Superior temporal gyrus (tissue), 1 donor: ENCODE results near the gene DAB2IP.
"Not testable (repeated sequence)": the region's sequence is repeated elsewhere in the genome, so short reads cannot be mapped to it uniquely, and the experiment has no call there.

ENCODE experiments used
- DNase-seq: peaks from one replicate; pipeline ENCODE4 v3.0.0-alpha.2; 2016; ENCODE audit errors: extremely low spot score

The DAB2IP gene

DNA sequence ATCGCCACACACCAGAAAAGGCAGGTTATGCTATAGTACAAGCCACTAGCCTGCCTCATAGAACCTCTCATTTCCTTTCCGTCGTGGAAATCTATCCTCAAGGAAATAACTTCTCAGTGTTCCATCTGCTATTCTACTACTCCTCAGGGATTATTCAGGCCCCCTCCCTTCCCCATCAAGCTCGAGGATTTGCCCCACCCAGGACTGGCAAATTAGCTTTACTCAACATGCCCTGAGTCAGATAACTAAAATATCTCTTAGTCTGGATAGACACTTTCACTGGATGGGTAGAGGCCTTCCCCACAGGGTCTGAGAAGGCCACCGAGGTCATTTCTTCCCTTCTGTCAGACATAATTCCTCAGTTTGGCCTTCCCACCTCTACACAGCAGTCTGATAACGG, 142.9 kb downstream of the DAB2IP start:
- DNase-seq, result not testable (repeated sequence)

DNA sequence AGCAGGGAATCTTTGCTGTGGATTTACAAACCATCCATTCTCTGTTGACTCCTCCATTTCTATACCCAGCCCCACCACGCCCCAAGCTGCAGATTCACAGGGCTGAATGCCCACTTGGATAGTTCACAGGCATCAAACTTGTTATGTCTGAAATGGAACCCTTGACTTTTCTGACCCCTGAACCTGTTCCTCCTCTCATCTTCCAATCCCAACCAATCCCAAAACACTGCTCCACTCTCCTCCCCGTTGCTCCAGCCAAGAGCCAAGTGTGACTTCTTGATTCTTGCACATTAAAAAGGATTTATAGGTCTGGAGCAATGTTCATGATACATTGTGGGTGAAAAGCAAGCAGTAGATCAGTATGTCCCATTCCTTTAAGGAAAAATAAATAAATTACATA, 145.6 kb downstream of the DAB2IP start:
- no peak for DNase-seq

DNA sequence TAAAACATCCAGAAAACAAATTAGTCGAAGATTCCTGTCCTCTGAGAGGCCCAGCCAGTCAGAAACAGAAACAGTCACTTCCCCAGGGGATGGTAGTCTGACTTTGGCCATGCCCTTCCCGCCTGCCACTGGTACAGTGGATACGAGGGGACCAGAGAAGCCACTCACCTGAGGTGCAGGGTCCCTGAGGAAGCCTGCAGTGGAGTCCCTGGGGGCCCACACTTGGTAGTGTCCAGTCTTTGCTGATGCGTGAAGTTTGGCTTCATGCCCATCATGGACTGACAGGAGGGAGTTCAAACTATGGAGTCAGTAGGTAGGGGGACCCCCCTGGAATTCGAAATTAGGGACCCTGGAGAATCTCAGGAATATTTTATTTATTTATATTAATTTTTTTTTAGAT, 147.5 kb downstream of the DAB2IP start:
- no peak for DNase-seq

DNA sequence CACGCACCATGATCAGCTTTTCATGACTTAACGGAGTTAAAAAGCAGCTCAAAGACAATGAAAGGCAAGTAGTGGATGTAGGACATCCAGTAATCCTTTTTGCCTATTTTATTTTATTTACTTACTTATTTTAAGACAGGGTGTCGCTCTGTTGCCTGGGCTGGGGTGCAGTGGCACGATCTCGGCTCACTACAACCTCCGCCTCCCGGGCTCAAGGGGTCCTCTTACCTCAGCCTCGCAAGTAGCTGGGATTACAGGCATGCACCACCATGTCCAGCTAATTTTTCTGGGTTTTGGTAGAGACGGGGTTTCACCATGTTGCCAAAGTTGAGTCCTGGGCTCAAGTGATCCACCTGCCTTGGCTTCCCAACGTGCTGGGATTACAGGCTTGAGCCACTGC, 148.9 kb downstream of the DAB2IP start:
- DNase-seq, result no peak

DNA sequence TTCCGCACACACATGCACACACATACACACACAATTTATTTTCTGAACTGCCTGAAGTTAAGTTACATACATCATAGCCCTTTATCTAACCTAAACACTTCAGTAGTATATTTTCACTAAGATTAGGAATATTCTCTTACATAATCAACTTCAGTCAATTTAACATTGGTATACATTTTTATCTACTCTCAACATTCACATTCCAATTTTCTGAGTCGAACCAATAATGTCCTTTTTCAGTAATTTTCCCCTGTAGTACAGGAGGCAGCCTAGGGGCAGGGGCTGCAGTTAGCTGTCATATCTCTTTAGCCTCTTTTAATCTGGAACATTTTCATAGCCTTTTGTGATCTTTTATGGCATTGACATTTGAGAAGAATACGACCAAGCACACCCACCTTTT, 150.1 kb downstream of the DAB2IP start:
- DNase-seq, result no peak

- no peak for DNase-seq
These were observed 151.3 kb downstream of the DAB2IP start for GRCh38 chr9:121802753-121803152.

DNA sequence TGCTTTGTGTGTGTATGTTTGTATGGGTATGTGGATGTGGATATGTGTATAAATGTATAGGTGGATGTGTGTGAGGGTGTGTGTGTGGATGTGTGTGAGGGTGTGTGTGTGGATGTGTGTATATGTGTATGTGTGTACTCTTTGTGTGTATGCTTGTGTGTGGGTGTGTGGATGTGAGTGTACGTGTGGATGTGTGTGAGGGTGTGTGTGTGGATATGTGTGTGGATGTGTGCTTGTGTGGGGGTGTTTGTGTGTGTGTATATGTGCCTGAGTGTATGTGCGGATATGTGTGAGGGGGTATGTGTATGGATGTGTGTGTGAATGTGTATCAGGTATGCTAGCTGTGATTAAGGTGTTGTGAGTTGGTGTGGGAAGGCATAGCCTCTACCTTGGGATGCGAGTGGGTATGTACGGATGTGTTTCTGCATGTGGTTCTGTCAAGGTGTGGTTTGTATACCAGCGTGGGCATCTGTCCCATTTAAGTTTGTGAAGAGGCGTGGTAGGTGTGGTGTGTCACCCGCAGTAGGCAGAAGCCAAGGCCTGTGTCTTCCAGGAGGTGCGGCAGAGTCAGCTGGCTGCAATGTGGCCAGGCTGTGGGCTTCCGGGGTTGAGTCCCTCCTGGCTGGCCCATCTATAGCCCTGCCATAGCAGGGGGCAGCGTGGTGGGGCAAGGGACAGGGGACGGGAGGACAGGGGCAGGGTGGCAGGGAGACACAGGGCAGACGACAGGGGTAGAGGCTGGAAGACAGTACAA, 155.8 kb downstream of the DAB2IP start:
- DNase-seq, result no peak

DNA sequence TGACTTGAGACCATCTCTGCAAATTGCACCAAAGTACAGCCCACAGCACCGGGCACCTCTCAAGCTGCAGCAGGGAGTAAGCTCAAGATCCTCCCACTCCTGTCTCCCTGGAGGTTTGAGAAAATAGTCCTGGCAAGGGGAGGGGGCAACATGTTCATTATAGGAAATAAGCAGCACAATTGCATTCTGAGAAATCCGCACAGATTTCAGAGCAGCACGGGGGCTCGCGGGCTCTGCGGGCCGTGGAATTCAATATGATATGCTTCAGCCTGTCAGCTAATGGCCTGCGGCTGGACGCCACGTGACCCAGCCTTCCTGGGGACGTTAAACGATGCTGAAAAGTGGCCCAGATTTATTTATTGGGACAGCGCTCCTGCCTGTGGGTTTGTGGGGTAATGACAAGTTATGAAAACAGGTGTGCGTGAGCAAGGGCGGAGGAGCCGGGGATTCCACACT, 156.4 kb downstream of the DAB2IP start:
- DNase-seq, result no peak

DNA sequence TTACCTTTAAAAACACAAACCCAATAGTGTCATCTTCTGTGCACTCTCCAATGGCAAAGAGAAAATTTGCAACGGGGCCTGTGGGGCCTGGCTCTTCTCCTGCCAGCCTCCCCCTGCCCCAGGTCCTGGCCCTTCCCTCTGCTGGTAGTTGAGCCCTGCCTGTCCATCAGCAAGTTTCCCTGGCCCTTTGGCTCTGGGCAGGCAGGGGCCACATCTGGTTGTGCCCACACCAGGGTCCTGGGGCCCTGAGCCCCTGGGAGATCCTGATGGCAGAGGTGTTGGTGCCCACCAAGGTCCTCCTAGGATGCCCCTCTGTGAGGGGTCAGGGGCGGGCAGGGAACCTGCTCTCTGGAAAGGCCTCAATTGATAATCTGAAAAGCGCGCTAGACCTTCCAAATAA, 157.3 kb downstream of the DAB2IP start:
- DNase-seq, result no peak

DNA sequence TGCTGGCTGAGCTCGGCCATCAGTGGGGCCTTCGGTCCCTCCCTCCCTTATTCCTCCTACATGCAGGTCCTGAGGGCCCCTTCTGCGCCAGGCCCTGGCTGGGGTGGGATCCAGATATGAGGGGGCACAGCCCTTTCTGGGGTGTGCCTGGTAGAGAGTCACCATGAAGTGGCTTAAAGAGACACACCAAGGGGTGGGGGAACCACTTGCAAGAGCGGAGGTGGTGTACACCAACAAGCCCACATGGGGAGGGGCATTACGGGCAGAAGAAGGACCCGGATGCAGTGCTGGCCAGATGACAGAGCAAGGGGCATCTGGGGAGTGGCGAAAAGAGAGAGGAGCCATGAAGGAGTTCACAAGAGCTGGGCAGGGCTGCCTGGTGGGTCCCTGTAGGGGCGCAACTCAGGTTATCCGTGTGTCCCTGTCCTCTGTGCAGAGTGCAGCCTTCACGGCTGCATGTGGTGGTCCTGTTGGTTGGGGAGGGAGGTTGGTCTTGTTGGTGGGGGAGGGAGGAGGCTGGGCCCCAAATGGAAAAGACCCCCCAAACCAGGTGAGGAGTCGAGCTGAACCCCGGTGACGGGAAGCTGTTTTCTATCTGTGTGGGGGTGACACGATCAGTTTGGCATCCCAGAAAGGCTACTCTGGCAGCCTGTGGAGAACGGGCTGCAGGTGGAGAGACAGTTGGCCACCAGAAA, 158.1 kb downstream of the DAB2IP start:
- no peak for DNase-seq

DNA sequence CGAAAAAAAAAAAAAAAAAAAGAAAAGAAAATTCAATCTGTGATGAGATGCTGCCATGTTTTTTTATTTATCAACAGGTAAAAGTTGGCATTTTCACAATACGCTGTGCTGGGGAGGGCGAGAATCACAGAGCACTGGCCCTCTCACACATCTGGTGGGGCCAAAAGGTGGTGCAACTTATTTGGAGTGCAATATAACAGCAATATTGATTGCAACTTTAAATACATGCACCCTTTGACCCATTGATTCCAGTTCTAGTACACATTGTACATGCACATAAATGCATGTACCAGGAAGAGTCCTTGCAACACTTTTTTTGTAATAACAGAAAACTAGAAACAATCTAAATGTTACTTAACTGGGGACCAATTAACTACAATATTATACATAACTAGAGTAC, 159.1 kb downstream of the DAB2IP start:
- no peak for DNase-seq

DNA sequence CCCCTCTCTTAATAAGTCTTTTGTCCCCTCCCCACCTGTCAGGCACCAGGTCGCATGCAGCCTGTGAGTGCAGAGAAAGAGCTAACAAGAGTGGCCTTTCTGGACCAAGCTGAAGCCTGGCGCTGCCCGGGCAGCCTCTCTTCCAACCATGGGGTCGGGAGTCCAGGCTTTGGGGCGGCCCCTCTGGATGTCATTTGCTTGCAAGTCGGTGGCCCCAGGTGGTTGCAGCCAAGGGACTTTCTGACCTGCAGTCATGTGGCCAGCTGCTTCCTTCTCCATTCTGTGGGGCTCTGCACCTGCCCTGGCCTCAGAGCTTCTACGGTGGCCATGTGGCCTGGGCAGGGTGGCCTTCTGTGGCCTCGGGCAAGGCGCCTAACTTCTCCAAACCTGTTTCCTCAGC, 159.7 kb downstream of the DAB2IP start:
- DNase-seq, result no peak

GRCh38 chr9:121811751-121812150, 160.3 kb downstream of the DAB2IP start:
- DNase-seq, result no peak

GRCh38 chr9:121812159-121812735, 160.8 kb downstream of the DAB2IP start:
- DNase-seq, result no peak

DNA sequence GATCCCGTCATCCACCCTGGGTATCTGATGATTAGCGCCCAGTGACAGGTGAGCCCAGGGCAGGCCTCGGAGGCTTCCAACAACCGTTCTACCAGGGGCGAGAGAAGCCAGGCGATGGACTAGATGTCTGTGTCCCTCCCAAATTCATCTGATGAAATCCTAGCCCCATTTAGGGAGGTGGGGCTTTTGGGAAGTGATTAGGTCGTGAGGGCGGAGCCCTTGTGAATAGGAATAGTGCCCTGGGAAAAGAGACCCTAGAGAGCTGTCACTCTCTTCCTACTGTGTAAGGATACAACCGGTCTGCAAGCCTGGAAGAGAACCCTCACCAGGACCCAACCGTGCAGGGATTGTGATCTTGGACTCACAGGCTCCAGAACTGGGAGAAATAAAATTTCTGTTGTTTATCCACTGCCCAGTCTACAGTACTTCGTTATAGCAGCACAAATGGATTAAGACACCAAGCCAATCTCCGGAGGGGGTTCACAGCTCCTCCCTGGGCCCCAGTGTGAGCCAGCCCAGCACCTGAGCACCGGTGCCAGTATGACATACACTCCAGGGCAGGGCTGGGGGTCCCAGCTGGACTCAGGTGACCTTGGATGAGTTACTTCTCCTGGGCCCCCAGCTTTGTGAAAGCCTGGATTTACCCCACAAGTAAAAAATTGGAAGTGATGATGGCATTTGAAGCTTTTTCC, 162.2 kb downstream of the DAB2IP start:
- no peak for DNase-seq

DNA sequence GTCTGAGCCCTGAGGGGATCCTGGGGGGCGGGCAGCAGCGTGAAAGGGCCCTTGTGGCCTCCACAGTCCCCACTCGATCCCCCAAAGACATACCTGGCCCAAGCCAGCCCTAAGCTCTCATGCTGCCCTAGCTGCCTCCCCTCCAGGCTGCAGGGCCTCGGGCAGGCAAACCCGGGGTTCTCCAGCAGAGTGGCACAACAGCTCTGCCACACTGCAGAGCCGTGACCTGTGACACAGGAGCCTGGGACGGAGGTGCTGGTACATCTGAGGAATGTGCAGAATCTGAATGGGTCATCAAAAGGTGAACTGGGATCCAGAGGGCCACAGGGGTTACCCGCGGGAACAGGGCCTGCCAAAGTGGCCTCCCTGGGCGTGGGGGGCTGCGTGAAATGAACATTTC, 163.2 kb downstream of the DAB2IP start:
- no peak for DNase-seq

GRCh38 chr9:121815084-121815483, 163.7 kb downstream of the DAB2IP start:
- no peak for DNase-seq

- DNase-seq, result no peak
These were observed 164.4 kb downstream of the DAB2IP start for GRCh38 chr9:121815546-121816448.

GRCh38 chr9:121816449-121816817, 165.0 kb downstream of the DAB2IP start:
- no peak for DNase-seq

DNA sequence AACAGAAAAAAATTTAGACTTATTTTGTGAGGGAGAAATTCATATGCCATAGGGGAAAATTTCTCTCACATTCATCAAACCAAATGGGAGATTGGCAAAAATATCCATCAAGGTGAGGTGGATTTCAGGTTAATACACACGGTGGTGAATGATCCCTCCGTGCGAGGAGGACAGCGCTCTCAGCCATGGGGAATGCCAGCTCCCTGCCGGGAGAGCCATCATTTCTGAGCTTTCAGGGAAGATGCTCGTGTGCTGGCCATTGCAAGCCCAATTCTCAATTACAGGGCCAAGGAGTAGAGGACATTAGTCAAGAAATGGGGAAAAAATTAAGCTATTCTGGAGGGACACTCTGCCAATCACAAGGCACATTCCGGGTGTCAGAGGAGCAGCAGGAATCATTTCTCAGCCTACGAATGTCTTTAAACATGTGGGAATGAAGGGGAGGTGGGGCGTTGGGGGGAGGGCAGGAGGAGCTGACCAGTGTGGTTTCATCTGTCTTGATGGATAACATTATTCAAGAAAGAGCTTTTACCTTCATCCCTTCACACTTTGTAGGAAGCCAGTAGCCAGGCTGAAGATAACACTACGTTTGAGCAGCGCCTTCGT, 165.5 kb downstream of the DAB2IP start:
- DNase-seq, result no peak

DNA sequence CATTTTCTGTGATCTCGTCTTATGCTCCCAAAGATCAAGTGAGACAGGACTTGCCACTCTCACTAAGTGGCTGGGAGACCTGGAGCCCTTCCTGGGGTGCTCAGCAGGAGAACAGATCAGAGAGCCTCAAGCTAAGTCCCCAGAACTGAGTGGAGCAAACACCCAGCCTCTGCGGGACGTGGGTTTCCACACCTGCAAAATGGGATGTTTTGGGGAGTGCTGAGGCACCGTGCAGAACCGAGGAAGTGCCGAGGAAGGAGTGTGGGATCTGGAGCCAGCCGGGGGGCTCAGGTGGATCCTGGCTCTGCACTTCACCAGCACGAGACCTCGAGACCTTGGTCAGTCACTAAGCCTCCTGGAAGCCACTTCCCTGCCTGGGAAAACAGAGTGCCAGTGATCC, 166.0 kb downstream of the DAB2IP start:
- no peak for DNase-seq
